GM19455 (cell line): ENCODE data around the gene QRICH2.

Experiments
- ATAC-seq: cut with Tn5 transposase; IDR thresholded peaks from one replicate; pipeline ENCODE4 v1.9.1; 2021; ENCODE audit not compliant: unreplicated experiment

Gene QRICH2

GRCh38 chr17:76279742-76280287 lies 28.3 kb downstream of the QRICH2 start:
- ATAC-seq = no peak

GRCh38 chr17:76278952-76279741 lies 28.9 kb downstream of the QRICH2 start:
- ATAC-seq = no peak

DNA sequence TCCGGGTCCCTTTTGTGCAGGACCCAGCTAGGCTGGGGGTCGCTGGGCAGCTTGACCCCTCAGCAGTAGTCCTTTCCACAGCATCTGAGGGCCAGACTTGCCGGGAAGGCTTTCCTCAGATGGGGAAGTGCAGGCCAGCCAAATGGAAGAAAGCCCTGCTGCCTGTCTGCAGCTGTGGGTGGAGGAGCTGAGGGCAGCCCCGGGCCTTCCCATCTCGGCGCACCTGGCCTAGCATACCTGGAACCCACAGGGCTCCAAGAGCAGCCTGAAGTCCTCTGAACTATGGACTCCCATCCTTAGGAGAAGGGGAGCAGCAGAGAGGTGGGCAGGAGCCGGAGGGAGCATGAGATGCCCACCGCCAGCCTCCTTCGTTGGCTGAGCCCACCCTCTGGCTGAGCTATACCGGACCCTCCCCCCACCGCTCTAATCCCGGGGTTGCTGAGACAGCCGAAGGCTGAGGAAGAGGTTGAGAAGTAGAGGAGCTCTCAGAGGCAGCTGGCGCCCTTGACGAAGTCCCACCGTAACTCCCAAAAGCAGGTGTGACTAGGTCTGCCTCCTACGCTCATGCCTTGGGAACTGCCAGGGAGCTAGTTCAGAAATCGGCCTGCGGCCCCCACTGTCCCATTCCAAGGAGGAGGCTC lies 29.7 kb downstream of the QRICH2 start:
- no peak for ATAC-seq

DNA sequence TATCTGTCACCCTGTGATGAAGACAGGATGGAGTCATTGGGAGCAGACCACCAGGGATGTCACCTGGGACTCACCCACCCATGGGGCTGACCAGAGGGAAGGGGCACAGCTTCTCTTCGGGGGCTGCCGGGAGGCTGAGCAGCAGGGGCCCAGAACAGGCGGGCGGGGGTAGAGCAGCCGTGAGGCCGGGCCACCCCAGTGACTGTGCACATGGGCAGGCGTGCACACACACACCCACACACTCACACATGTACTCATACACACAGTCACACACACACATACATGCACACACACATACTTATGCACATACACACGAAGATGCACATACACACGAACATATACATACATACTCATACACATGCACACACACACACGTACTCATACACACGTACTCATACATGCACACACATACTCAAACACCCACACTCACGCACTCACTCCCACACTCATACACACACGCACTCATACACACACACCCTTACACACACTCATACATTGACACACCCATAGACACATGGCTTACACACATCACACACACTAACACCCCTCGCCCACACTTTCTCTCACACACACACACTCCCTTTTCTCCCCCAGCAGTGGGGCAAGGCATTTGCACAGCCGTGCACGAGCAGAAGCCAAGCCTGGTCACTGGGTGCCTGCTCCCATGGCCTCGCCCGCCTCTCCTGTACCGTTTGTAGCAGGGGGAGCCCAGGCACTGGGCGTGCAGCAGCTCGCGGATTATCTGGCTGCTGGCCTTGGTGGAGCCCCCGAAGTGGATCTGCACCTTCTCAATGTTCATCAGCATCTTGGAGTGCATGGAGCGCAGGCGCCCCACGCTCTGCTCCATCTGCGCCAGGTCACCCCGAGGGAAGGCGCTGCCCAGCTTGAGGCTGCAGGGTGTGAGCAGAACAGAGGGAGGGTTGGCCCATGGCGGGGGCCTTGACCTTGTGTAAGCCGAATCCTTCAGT lies 30.5 kb downstream of the QRICH2 start:
- no peak for ATAC-seq

- ATAC-seq = no peak
Measured at GRCh38 chr17:76276461-76277299, 31.4 kb downstream of the QRICH2 start.

GRCh38 chr17:76276069-76276431 lies 32.0 kb downstream of the QRICH2 start:
- no peak for ATAC-seq

DNA sequence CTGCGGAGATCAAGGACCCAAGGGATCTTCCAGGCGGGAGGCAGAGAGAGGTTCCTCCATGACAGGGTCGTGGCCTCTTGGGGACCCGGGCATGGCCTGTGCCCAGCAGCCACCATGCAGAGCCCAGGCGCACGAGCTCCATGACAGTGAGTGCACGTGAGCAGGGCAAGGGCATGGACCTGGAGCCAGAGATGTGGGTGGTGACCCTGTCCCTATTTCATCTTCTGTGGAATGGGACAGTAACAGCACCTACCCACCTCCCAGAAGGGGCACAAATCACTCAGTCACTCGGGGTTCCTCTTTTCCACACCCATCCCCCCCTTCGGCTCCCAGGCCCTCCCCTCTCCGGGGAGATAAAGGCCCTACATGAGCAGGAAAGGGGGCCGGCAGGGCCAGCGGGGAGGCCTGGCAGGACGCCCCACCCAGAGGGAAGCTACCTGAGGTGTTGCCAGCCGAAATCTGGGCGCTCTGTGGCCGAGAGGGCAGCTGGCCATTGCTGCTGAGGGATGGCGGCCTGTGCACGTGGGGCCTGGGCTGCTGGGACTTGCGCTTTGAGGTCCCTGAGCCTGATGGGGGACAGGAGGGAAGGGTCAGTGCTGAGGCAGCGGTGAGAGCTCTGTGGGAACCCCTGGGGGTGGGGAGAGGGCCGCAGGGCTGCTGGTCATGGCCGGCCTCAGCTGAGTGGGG lies 32.6 kb downstream of the QRICH2 start:
- ATAC-seq = no peak

GRCh38 chr17:76274112-76274956 lies 33.7 kb downstream of the QRICH2 start:
- no peak for ATAC-seq

GRCh38 chr17:76273445-76274111 lies 34.5 kb downstream of the QRICH2 start:
- no peak for ATAC-seq

DNA sequence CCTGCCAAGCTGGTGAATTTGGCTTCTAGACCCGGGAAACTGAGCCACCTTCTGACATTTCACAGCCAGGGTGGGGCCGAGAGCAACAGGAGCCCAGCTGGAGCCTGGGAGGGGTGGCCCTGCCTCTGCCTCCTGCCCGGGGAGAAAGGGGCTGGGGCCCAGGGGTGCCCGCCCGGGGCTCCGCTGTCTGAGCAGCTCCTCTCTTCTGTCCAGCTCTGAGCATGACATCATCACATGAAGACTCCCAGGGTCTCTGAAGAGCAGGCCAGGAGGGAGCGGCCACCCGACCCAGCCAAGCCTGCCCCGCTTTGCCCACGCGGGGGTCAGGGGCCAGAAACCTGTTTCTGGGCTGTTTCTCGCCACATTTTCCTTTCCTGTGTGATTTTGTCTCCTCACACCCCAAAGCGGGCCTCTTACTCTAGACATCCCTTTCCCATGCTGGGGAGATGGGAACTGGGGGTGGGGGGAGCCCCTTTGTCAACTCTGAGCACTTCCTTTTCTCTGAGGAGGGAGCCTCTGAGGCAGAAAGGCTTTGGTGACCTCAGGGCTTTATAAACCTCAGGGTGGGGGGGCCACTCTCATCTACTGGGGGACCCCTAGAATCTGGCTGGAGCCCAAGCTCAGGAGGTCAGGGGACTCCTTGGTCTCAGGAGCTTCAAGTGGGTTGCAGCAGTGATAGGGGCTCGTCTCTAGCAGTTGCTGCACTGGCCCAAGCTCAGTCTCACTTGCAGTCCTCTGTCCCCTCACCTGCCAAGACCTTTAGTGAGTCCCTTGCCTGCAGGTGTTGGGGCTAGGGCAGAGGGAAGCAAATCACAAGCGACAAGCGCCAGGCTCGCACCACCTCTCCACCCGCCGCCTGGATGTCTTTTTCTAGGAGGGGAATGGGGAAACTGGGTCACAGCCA lies 35.3 kb downstream of the QRICH2 start:
- ATAC-seq = peak; percentile 8

DNA sequence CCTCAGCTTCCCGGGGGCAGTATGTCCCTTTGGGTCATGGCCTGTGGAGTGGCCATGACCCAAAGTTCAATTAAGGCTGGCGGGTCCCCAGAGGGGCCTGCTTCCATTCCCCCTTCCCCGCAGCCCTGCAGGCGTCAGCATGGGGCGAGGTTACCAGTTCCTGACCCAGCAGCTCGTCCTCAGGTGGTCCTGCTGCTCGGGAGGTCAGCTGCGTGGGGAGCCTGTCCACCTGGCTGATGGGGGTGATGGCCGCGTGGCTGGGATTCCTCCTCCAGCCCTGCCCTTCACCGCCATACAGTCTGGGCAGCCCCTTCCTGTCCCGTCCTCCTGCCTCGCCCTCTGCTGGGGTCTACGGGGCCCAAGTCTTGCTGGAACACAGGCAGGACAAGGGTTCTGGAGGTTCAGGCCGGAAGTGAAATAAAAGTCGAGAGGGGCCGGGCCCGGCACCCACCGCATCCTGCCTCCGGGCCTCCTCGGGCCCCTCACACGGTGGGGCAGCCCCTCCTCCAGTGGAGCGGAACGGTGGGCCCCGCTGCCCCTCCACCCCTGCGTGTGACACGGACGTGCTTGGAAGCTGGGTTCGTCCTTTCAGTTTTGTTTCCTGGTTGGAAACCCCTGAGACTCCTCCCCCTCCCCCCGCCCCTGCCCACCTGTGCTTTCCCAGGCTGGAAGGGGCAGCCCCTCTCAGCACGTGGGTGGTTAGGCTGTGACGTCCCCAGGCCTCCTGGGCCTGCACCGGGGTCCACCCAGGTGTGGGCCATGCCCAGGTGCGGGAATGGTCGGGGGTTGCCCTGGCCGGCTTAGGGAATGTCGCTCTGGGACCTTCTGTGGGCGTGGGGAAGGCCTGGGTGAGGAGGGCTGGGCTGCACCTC lies 36.2 kb downstream of the QRICH2 start:
- ATAC-seq = peak; percentile 46

- ATAC-seq = peak; percentile 3
Measured at GRCh38 chr17:76270770-76271668, 37.1 kb downstream of the QRICH2 start.

DNA sequence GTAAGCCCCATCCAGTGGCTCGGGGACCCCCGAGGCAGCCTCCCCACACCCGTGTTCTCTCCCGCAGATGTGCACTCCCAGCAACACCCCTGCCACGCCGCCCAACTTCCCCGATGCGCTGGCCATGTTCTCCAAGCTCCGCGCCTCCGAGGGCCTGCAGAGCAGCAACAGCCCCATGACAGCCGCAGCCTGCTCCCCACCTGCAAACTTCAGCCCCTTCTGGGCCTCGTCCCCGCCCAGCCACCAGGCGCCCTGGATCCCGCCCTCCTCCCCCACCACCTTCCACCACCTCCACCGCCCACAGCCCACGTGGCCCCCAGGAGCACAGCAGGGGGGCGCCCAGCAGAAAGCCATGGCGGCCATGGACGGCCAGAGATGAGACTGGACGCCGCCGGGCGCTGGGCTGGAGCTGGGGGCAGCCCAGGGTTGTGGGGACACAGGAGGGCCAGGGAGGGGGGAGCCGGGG lies 37.9 kb downstream of the QRICH2 start:
- ATAC-seq = no peak

DNA sequence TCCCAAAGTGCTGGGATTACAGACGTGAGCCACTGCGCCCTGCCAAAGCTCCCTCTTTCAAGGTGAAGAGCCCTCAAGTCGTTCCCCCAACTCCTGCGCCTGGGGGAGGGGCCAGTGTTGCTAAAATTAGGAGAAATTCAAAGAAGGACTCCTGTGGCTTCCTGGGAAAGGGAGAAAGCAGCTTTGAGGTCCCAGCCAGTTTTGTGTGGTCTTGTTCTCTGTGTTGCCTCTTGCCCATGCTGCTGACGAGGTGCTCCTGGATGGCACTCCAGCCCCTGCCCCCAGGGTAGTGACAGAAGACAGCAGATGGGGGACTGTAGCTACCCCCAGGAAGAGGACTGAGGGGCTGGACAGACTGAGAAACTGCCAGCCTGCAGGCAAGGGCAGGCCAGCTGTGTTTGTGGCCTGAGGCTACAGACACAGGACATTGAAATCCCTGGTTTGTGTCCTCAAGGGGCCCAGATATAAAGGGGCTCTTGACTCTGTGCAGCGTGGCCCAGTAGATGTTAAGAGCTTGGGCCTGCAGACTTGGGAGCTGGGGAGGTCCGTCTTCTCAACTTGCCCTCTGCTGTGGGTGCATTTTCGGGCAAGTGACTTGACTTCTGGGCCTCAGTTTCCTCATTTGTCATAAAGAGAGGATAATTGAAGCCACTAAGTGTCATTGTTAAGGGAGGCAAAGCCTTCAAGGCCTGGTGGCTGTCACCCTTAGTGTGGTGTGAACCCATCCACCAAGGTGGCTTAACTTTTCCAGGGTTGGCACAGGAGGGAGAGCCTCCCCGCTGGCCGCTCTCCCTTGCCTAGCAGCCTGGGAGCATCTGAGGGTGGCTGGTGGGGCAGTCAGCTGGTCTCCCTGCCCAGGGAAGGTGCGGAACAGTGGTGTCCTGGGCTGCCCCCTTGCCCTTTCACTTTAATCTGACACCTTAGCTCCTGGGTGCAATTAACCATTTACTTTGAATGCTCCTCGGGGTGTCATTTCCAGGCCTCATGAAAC lies 38.8 kb downstream of the QRICH2 start:
- no peak for ATAC-seq
